WERI-Rb-1 (cell line): Measurements from ENCODE around the gene SMIM44.

Source experiments
- DNase-seq: peaks from one replicate; pipeline ENCODE4 v3.0.0-alpha.2; 2020
- H3K27ac ChIP-seq: fragments of 250-450 bp; sonication (Bioruptor Pico); 2 replicates; pipeline ENCODE4 v1.5.1; 2020; ENCODE audit warnings: mild to moderate bottlenecking, moderate library complexity
- H3K27me3 ChIP-seq: fragments of 250-450 bp; sonication (Bioruptor Pico); 2 replicates; pipeline ENCODE4 v1.5.1; 2021; ENCODE audit warnings: mild to moderate bottlenecking, low read depth, moderate library complexity; ENCODE audit not compliant: insufficient read depth, severe bottlenecking
- H3K36me3 ChIP-seq: fragments of 250-450 bp; sonication (Bioruptor Pico); 2 replicates; pipeline ENCODE4 v1.5.1; 2020; ENCODE audit warnings: mild to moderate bottlenecking, moderate library complexity
- H3K4me3 ChIP-seq: 2 replicates; pipeline ENCODE4 v1.5.1; 2011; ENCODE audit warnings: low read depth, mild to moderate bottlenecking, control low read depth, low read length
- H3K9me3 ChIP-seq: fragments of 250-450 bp; sonication (Bioruptor Pico); 2 replicates; pipeline ENCODE4 v1.5.1; 2021; ENCODE audit warnings: mild to moderate bottlenecking, moderate library complexity; ENCODE audit not compliant: severe bottlenecking
- TF ChIP-seq, protein P1 (sequence below): IDR thresholded peaks from 2 replicates; pipeline ENCODE4 v1.5.1; 2011; ENCODE audit warnings: low read depth, mild to moderate bottlenecking, control low read depth, inconsistent platforms, low read length

Gene SMIM44

DNA sequence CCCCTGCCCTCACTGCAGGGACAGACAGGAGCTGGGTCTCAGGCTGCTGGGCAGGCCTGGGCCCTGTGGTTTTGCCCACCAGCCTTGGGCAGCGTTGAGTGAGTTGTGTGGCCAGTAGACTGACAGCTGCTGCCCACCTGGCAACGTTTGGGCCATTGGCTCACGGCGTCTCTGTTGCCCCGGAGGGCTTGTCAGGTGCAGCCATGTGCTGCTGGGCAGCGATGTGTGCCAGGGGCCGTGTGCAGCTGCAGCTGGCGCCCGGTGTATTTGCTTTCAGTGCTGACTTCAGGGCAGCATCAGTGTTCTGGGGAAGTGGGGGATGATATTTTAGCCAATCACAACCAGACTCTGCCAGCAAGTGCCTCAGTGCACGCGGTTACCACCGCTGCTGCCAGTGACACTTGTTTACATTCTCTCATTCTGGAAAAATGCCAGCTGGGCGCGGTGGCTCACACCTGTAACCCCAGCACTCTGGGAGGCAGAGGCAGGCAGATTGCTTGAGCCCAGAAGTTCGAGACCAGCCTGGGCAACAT, 33.5 kb upstream of the SMIM44 start:
- no peak overlapping the region for H3K4me3 ChIP-seq
- no peak overlapping the region for H3K27ac ChIP-seq
- peaks cover 19% of the 10 kb centered on the region for H3K36me3 ChIP-seq
- DNase-seq = no peak
- TF ChIP-seq, protein P1, sequence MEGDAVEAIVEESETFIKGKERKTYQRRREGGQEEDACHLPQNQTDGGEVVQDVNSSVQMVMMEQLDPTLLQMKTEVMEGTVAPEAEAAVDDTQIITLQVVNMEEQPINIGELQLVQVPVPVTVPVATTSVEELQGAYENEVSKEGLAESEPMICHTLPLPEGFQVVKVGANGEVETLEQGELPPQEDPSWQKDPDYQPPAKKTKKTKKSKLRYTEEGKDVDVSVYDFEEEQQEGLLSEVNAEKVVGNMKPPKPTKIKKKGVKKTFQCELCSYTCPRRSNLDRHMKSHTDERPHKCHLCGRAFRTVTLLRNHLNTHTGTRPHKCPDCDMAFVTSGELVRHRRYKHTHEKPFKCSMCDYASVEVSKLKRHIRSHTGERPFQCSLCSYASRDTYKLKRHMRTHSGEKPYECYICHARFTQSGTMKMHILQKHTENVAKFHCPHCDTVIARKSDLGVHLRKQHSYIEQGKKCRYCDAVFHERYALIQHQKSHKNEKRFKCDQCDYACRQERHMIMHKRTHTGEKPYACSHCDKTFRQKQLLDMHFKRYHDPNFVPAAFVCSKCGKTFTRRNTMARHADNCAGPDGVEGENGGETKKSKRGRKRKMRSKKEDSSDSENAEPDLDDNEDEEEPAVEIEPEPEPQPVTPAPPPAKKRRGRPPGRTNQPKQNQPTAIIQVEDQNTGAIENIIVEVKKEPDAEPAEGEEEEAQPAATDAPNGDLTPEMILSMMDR = no peak
- H3K9me3 ChIP-seq = no peaks in the 10 kb centered on the region
- no peaks in the 10 kb centered on the region for H3K27me3 ChIP-seq

- H3K27ac ChIP-seq = no peak overlapping the region
- no peaks in the 10 kb centered on the region for H3K27me3 ChIP-seq
- TF ChIP-seq, protein P1 = no peak
- H3K4me3 ChIP-seq = no peak overlapping the region
- peaks cover 23% of the 10 kb centered on the region for H3K36me3 ChIP-seq
- H3K9me3 ChIP-seq = no peaks in the 10 kb centered on the region
- DNase-seq = no peak
These were observed 32.7 kb upstream of the SMIM44 start for GRCh38 chr19:3515891-3516422.

GRCh38 chr19:3514930-3515329, 31.7 kb upstream of the SMIM44 start:
- no peak overlapping the region for H3K27ac ChIP-seq
- DNase-seq = no peak
- H3K9me3 ChIP-seq = no peaks in the 10 kb centered on the region
- H3K27me3 ChIP-seq = no peaks in the 10 kb centered on the region
- TF ChIP-seq, protein P1 = no peak
- peaks cover 28% of the 10 kb centered on the region for H3K36me3 ChIP-seq
- no peak overlapping the region for H3K4me3 ChIP-seq

GRCh38 chr19:3513229-3514140, 30.2 kb upstream of the SMIM44 start:
- DNase-seq = no peak
- H3K36me3 ChIP-seq = peaks cover 38% of the 10 kb centered on the region
- no peak overlapping the region for H3K27ac ChIP-seq
- TF ChIP-seq, protein P1 = peak; percentile 29; the same call in 1 of the 2 replicates
- H3K27me3 ChIP-seq = no peaks in the 10 kb centered on the region
- H3K4me3 ChIP-seq = no peak overlapping the region
- no peaks in the 10 kb centered on the region for H3K9me3 ChIP-seq

GRCh38 chr19:3512562-3513228, 29.5 kb upstream of the SMIM44 start:
- Histone ChIP-seq H3K27ac (no peak overlapping the region), H3K9me3 (no peaks in the 10 kb centered on the region), H3K36me3 (peaks cover 43% of the 10 kb centered on the region), H3K4me3 (no peak overlapping the region), H3K27me3 (no peaks in the 10 kb centered on the region)
- no peak for DNase-seq
- TF ChIP-seq, protein P1 = 0 out of 2 replicates have a peak, but pooled peaks have one; percentile 30
